HepG2 (cell line): ENCODE measurements around the gene ALK. TPM values are rescaled to one million over a fixed set of nuclear protein-coding genes. Genes with fewer than 3 reads are reported as not detected.

Experiments
- ATAC-seq: fragments of 200-7000 bp; cut with Tn5 transposase; 3 replicates; pipeline ENCODE4 v1.9.1; 2020; ENCODE audit warnings: mild to moderate bottlenecking, moderate library complexity
- BruUV-seq: library from RNA; stranded (reverse); fragments of 400-500 nt; replicated peaks from 2 replicates; lab custom pipeline; 2021; lab: Mats Ljungman, UMichigan
- CTCF ChIA-PET: fragments of 300-600 bp; formaldehyde crosslinking; extraction: SDS; loops from one replicate; lab custom pipeline; 2021; ENCODE audit warnings: low total read pairs, inconsistent platforms, low intra/inter-chr PET ratio; lab: Yijun Ruan, JAX
- POLR2A ChIA-PET: fragments of 350-600 bp; sonication (Branson Sonifier 250); formaldehyde crosslinking; loops from one replicate; lab custom pipeline; 2020; ENCODE audit warnings: antibody characterized with exemption, inconsistent platforms; lab: Yijun Ruan, JAX
- DNase-seq: peaks from one replicate; pipeline ENCODE4 v3.0.0-alpha.2; 2015; ENCODE audit warnings: low spot score
- FAIRE-seq: peaks from 3 replicates; lab custom pipeline; 2011; peaks lifted over from hg19 to GRCh38; lab: Jason Lieb, UNC
- H2AFZ ChIP-seq: one replicate; pipeline ENCODE4 v1.6.1; 2011; ENCODE audit warnings: low read length, inconsistent platforms
- H3K27ac ChIP-seq: fragments of 300-600 bp; 3 replicates; pipeline ENCODE4 v1.8.0; 2011; ENCODE audit warnings: mixed run types, mild to moderate bottlenecking, mixed read lengths, low read length, inconsistent platforms; ENCODE audit not compliant: insufficient read depth; ENCODE audit errors: extremely low read length
- H3K27me3 ChIP-seq, 2 experiments: fragments of 200-600 bp in 1 of 2; 2 replicates in 1 of 2; 3 replicates in 1 of 2; pipeline versions ENCODE4 v1.6.0 to v1.8.0; 2011; ENCODE audit warnings: low read length in 2 of 2, mild to moderate bottlenecking in 2 of 2, moderate library complexity in 2 of 2, inconsistent platforms in 1 of 2; ENCODE audit not compliant: insufficient read depth in 2 of 2, control insufficient read depth in 1 of 2
- H3K36me3 ChIP-seq, 2 experiments: fragments of 200-600 bp in 1 of 2; replicated peaks in 1 of 2; 2 replicates in 1 of 2; 3 replicates in 1 of 2; pipeline versions ENCODE4 v1.5.1 to v1.8.0; 2011; ENCODE audit warnings: low read length in 2 of 2, inconsistent platforms in 1 of 2; ENCODE audit not compliant: insufficient read depth in 2 of 2, control insufficient read depth in 1 of 2
- H3K4me1 ChIP-seq: 2 replicates; pipeline ENCODE4 v1.5.1; 2012; ENCODE audit warnings: low read length, inconsistent platforms; ENCODE audit not compliant: insufficient read depth
- H3K4me2 ChIP-seq: 2 replicates; pipeline ENCODE4 v1.6.0; 2011; ENCODE audit warnings: low read depth, low read length, inconsistent platforms
- H3K4me3 ChIP-seq, 3 experiments: fragments of 200-600 bp in 1 of 3; sonication (generic), shearing (Covaris generic) in 1 of 3; replicated peaks in 1 of 3; 2 replicates each; pipeline ENCODE4 v1.5.1; 2011 to 2016; ENCODE audit warnings: low read length in 3 of 3, inconsistent platforms in 2 of 3, low read depth in 2 of 3, mild to moderate bottlenecking in 2 of 3, control low read depth in 1 of 3, mixed read lengths in 1 of 3; ENCODE audit not compliant: insufficient read depth in 1 of 3
- H3K79me2 ChIP-seq: one replicate; pipeline ENCODE4 v1.6.1; 2011; ENCODE audit warnings: low read length, inconsistent platforms; ENCODE audit not compliant: insufficient read depth
- H3K9ac ChIP-seq: 2 replicates; pipeline ENCODE4 v1.6.0; 2011; ENCODE audit warnings: mild to moderate bottlenecking, low read depth, low read length, inconsistent platforms; ENCODE audit not compliant: insufficient read depth
- H3K9me3 ChIP-seq: 2 replicates; pipeline ENCODE4 v1.5.1; 2012; ENCODE audit warnings: mild to moderate bottlenecking, low read length
- H4K20me1 ChIP-seq: 2 replicates; pipeline ENCODE4 v1.6.0; 2011; ENCODE audit warnings: inconsistent platforms, mild to moderate bottlenecking, low read length, moderate library complexity; ENCODE audit not compliant: insufficient read depth
- CBFB ChIP-seq: sonication (generic); formaldehyde crosslinking; IDR thresholded peaks from 2 replicates; pipeline ENCODE4 v1.4.0; 2020; ENCODE audit warnings: missing genetic modification reagents
- PCBP2 ChIP-seq: fragments of 200-400 bp; formaldehyde crosslinking; optimal IDR thresholded peaks from 2 replicates; pipeline ENCODE3; 2018; ENCODE audit warnings: low read length, low read depth; ENCODE audit not compliant: poor library complexity, severe bottlenecking
- SNAPC2 ChIP-seq: sonication (generic); formaldehyde crosslinking; IDR thresholded peaks from 2 replicates; pipeline ENCODE4 v1.8.1; 2022; ENCODE audit warnings: mild to moderate bottlenecking, missing genetic modification reagents
- SP5 ChIP-seq: IDR thresholded peaks from 2 replicates; pipeline ENCODE4 v1.6.1; 2016; ENCODE audit warnings: low read depth, borderline replicate concordance
- STAG1 ChIP-seq: sonication (generic); formaldehyde crosslinking; IDR thresholded peaks from 2 replicates; pipeline ENCODE4 v1.4.0; 2020; ENCODE audit warnings: missing genetic modification reagents
- STAT5B ChIP-seq: sonication (generic); formaldehyde crosslinking; IDR thresholded peaks from 2 replicates; pipeline ENCODE4 v1.4.0; 2020; ENCODE audit warnings: missing genetic modification reagents
- ZBTB1 ChIP-seq: sonication (generic); formaldehyde crosslinking; IDR thresholded peaks from 2 replicates; pipeline ENCODE4 v1.4.0; 2020; ENCODE audit warnings: missing genetic modification reagents, borderline replicate concordance
- ZBTB21 ChIP-seq: sonication (generic); formaldehyde crosslinking; IDR thresholded peaks from 2 replicates; pipeline ENCODE4 v1.4.0; 2020; ENCODE audit warnings: missing genetic modification reagents
- ZNF24 ChIP-seq: fragments of 450-650 bp; IDR thresholded peaks from 2 replicates; pipeline ENCODE4 v1.6.1; 2017; ENCODE audit warnings: antibody characterized with exemption, mild to moderate bottlenecking
- ZNF335 ChIP-seq: sonication (generic); formaldehyde crosslinking; IDR thresholded peaks from 2 replicates; pipeline ENCODE4 v1.4.0; 2020; ENCODE audit warnings: missing genetic modification reagents
- ZNF709 ChIP-seq: sonication (generic); formaldehyde crosslinking; IDR thresholded peaks from 2 replicates; pipeline ENCODE4 v1.5.0; 2020; ENCODE audit warnings: mild to moderate bottlenecking, missing genetic modification reagents
- whole genome bisulfite sequencing: methylation state at CpG from one replicate; pipeline ENCODE4 v1.1.6; 2017; ENCODE audit warnings: low lambda C conversion rate; 5-methylcytosine and 5-hydroxymethylcytosine counted together
- in situ Hi-C: cut with HindIII; loops from 2 replicates; pipeline ENCODE4 v1.10.0; 2017; ENCODE audit warnings: low pct_unique_long_range_greater_than_20kb; ENCODE audit not compliant: extremely low pct_ligation_motif_present
- intact Hi-C: fragments of 100-400 bp; cut with micrococcal nuclease; formaldehyde crosslinking; loops from one replicate; pipeline ENCODE4 v1.10.0; 2022; ENCODE audit not compliant: unreplicated experiment
- polyA plus RNA-seq, 8 experiments: library from polyadenylated mRNA; depleted of rRNA in 3 of 8; stranded (reverse) in 7 of 8; unstranded in 1 of 8; fragments of >200 nt; fragmentation: Illumina TruSeq in 4 of 8; extraction: Trizol in 4 of 8; gene quantifications; 2 replicates each; pipeline versions ENCODE4 v1.2.1 to v1.2.3, GENCODE V29; 2011 to 2016; ENCODE audit warnings: low read depth in 4 of 8, missing spikeins in 1 of 8, mixed read lengths in 1 of 8; ENCODE audit not compliant: insufficient read depth in 1 of 8
- total RNA-seq, 5 experiments: library from RNA; depleted of rRNA; stranded (reverse); fragments of >200 nt; fragmentation: Illumina TruSeq; extraction: Trizol; gene quantifications; 2 replicates each; pipeline ENCODE4 v1.2.3, GENCODE V29; 2016; ENCODE audit warnings: low read depth in 1 of 5
- TF ChIP-seq, protein P1 (sequence below): sonication (generic); formaldehyde crosslinking; IDR thresholded peaks from 2 replicates; pipeline ENCODE4 v1.5.0; 2020; ENCODE audit warnings: missing genetic modification reagents, mild to moderate bottlenecking, borderline replicate concordance

Gene ALK
- total and polyA plus RNA-seq, 2 of the 13 experiments (the other 11 are each of a cell fraction or from before 2014, with no cell fraction given), result not detected

DNA sequence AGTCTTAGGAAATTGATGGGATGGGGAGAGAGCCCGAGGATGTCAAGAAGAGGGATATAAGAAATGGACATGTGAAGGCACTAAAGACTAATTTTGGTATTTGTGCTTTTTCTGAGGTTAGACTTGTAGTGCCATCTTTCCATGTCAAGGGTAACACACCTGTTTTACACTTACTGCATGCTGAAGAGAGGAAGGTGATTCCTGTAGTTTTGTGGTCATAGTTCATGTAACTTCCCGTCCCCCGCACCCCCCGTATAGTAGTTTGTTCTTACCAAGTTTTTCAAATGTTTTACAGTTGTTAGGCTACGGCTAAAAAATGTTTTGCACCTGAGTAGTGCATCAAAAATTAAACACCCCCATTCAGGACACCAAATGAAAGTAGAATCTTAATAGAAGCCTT is 732.3 kb downstream of the ALK start (continued):
- TF ChIP-seq, protein P1, sequence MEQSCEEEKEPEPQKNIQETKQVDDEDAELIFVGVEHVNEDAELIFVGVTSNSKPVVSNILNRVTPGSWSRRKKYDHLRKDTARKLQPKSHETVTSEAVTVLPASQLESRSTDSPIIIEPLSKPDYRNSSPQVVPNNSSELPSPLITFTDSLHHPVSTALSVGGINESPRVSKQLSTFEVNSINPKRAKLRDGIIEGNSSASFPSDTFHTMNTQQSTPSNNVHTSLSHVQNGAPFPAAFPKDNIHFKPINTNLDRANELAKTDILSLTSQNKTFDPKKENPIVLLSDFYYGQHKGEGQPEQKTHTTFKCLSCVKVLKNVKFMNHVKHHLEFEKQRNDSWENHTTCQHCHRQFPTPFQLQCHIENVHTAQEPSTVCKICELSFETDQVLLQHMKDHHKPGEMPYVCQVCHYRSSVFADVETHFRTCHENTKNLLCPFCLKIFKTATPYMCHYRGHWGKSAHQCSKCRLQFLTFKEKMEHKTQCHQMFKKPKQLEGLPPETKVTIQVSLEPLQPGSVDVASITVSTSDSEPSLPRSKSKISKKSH (CRISPR knock-in tag), result no peak
- TF ChIP-seq ZNF709 (CRISPR knock-in tag) (no peak), PCBP2 (no peak), SNAPC2 (CRISPR knock-in tag) (no peak), ZNF335 (CRISPR knock-in tag) (no peak)

DNA sequence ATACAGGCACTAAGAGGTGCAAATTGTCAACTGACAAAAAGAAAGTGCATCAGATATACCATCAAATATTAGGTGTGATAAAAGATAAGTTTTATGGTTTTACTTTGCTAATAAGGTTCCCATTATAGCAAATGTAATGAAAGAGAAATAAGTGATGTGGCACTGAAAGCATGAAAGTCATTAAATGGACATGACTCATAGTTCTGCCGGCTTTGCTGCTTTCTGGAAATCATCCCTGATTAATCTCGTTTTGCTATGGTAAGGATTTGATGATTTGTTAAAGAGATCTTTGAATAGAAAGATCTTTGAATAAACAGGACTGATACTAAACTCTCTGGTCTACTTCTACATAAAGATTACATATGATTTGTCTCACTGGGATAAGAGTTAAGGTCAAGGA is 733.5 kb downstream of the ALK start:
- intact Hi-C loops, result no loop called here
- no peaks in the 10 kb centered on the region for H4K20me1 ChIP-seq
- DNase-seq, result no peak
- no peak overlapping the region for H3K4me2 ChIP-seq
- no peak for FAIRE-seq
- H3K79me2 ChIP-seq, result no peaks in the 10 kb centered on the region
- BruUV-seq, result no TSS peak
- no peak overlapping the region for H2AFZ ChIP-seq
- no peaks in the 10 kb centered on the region for H3K4me1 ChIP-seq
- no peaks in the 10 kb centered on the region for H3K9me3 ChIP-seq
- peaks cover 0 to 10% of the 10 kb centered on the region in 2 experiments; a peak in 2 of 5 replicates for H3K27me3 ChIP-seq
- 15% methylated on average over 2 of the region's 2 CpGs for WGBS
- no peaks in the 10 kb centered on the region for H3K36me3 ChIP-seq
- no peak for TF ChIP-seq ZBTB21
- no peak for TF ChIP-seq ZNF24
- no peak for TF ChIP-seq STAG1
- TF ChIP-seq SP5 (CRISPR knock-in tag), result no peak
- no peak for TF ChIP-seq STAT5B
- TF ChIP-seq CBFB (CRISPR knock-in tag), result no peak
- no peak for TF ChIP-seq ZBTB1 (CRISPR knock-in tag)
- H3K4me3 ChIP-seq, result no peak overlapping the region
- ATAC-seq, result no peak
- POLR2A ChIA-PET, result no interaction called here
- CTCF ChIA-PET, result no interaction called here
- no peak overlapping the region for H3K27ac ChIP-seq
- in situ Hi-C loops, result no loop called here
- no peak overlapping the region for H3K9ac ChIP-seq
